ENCODE data around the gene DOCK3.
"Not testable (repeated sequence)": the region's sequence is repeated elsewhere in the genome, so short reads cannot be mapped to it uniquely, and the experiment has no call there.

Gene DOCK3

DNA sequence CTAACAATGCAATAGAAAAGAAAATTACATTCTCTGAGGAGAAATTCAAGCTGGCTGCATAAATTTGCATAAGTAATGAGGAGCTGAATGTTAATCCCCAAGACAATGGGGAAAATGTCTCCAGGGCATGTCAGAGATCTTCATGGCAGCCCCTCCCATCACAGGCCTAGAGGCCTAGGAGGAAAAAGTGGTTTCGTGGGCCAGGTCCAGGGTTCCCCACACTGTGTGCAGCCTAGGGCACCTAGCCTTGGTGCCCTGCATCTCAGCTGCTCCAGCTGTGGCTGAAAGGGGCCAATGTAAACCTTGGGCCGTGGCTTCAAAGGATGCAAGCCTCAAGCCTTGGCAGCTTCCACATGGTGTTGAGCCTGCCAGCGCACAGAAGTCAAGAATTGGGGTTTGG, 511.7 kb downstream of the DOCK3 start:
- H3K4me3 Mint-ChIP-seq; H3K9me3 Mint-ChIP-seq; ATAC-seq; H3K4me1 Mint-ChIP-seq; DNase-seq; H3K27ac Mint-ChIP-seq; H3K36me3 Mint-ChIP-seq (ENCODE audit: low read depth); H3K27me3 Mint-ChIP-seq: not testable (repeated sequence)

GRCh38 chr3:51190199-51190598, 515.5 kb downstream of the DOCK3 start:
- DNase-seq (no peak), ATAC-seq (no peak)
- no peak overlapping the region for H3K4me3 Mint-ChIP-seq
- H3K4me1 Mint-ChIP-seq, result peaks cover 8% of the 10 kb centered on the region
- peaks cover 9% of the 10 kb centered on the region for H3K9me3 Mint-ChIP-seq
- no peaks in the 10 kb centered on the region for H3K27me3 Mint-ChIP-seq
- H3K36me3 Mint-ChIP-seq (ENCODE audit: low read depth), result peaks cover 3% of the 10 kb centered on the region
- no peak overlapping the region for H3K27ac Mint-ChIP-seq

DNA sequence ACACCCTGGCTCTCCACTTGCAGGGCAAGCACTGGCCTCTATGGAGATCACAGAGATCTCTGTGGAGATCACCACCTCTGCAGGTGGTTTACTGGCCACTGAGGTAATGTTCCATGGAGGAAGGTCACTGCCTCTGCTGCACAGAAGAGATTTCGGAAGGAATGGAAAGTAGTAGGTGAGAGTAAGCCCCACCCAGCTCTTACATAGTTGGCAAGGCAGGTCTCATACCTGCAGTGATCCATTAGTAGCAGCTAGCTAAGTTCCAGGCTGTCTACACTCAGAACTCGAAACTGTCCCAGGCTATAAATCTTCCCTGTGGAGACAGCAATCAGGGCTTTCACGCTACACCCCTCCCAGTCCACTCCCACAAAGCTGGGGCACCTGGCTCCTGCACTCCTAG, 516.1 kb downstream of the DOCK3 start:
- H3K27ac Mint-ChIP-seq, result no peak overlapping the region
- peaks cover 8% of the 10 kb centered on the region for H3K4me1 Mint-ChIP-seq
- H3K27me3 Mint-ChIP-seq, result no peaks in the 10 kb centered on the region
- H3K4me3 Mint-ChIP-seq, result no peak overlapping the region
- DNase-seq, result no peak
- H3K36me3 Mint-ChIP-seq (ENCODE audit: low read depth), result peaks cover 3% of the 10 kb centered on the region
- no peak for ATAC-seq
- H3K9me3 Mint-ChIP-seq, result peaks cover 5% of the 10 kb centered on the region

- H3K4me1 Mint-ChIP-seq, result peaks cover 8% of the 10 kb centered on the region
- no peak overlapping the region for H3K4me3 Mint-ChIP-seq
- no peak overlapping the region for H3K27ac Mint-ChIP-seq
Measured at GRCh38 chr3:51191768-51192167, 517.0 kb downstream of the DOCK3 start.

GRCh38 chr3:51198477-51198876, 523.8 kb downstream of the DOCK3 start:
- no peak overlapping the region for H3K4me3 Mint-ChIP-seq
- H3K27me3 Mint-ChIP-seq, result no peaks in the 10 kb centered on the region
- peaks cover 11% of the 10 kb centered on the region for H3K4me1 Mint-ChIP-seq
- ATAC-seq (no peak), DNase-seq (no peak)
- no peak overlapping the region for H3K27ac Mint-ChIP-seq
- H3K36me3 Mint-ChIP-seq (ENCODE audit: low read depth), result peaks cover 1% of the 10 kb centered on the region
- peaks cover 10% of the 10 kb centered on the region for H3K9me3 Mint-ChIP-seq

More at GRCh38 chr3:51191768-51192167, 517.0 kb downstream of the DOCK3 start:
- DNase-seq (no peak), ATAC-seq (no peak)
- Mint-ChIP-seq H3K9me3 (peaks cover 6% of the 10 kb centered on the region), H3K27me3 (no peaks in the 10 kb centered on the region), H3K36me3 (ENCODE audit: low read depth) (no peaks in the 10 kb centered on the region)

- not testable (repeated sequence) for DNase-seq; H3K4me3 Mint-ChIP-seq; H3K27ac Mint-ChIP-seq; H3K27me3 Mint-ChIP-seq; H3K36me3 Mint-ChIP-seq (ENCODE audit: low read depth); ATAC-seq
- H3K4me1 Mint-ChIP-seq, result peaks cover 11% of the 10 kb centered on the region
- peaks cover 10% of the 10 kb centered on the region for H3K9me3 Mint-ChIP-seq
Measured at GRCh38 chr3:51199296-51199695, 524.6 kb downstream of the DOCK3 start.

DNA sequence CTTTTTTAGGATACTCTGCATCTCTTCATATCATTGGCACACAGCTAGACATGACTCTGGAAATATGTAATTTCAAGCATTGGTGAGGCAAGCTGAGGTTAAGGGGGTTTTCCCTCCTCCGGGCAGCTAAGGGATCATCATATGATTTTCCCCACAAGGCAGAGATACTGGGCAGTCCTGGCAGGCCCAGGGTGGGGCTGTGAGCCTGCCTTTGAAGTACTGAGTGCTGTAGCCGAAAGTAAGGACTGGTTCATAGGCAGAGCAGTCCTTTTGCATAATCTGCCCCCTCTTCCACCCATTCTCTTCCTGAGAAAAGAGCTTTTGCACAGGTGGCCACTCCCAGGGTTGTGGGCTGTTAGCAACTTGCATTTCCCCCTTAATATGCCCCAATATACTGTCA, 541.6 kb downstream of the DOCK3 start:
- no peak overlapping the region for H3K4me3 Mint-ChIP-seq
- DNase-seq, result no peak
- H3K9me3 Mint-ChIP-seq, result no peaks in the 10 kb centered on the region
- no peak for ATAC-seq
- no peak overlapping the region for H3K27ac Mint-ChIP-seq
- no peaks in the 10 kb centered on the region for H3K4me1 Mint-ChIP-seq
- no peaks in the 10 kb centered on the region for H3K36me3 Mint-ChIP-seq (ENCODE audit: low read depth)
- H3K27me3 Mint-ChIP-seq, result no peaks in the 10 kb centered on the region

DNA sequence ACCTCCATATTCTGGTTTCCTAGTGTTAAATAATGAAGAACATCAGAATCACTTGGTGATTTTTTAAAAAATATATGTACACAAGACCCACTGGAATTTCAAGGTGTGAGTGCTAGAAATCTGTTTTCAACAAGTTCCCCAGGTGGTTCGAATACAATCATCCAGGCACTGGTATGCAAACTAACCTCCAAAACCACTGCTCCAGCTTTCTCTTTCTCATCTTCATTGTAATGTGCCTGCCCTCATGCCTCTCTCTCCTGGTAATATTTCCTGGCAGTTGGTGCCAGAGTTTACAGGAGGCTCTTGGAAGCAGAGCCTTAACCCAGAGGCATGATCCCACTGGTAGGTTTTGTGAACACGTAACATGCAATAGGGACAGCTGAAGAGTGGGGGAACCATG, 547.2 kb downstream of the DOCK3 start:
- Mint-ChIP-seq H3K27ac (no peak overlapping the region), H3K9me3 (no peaks in the 10 kb centered on the region), H3K4me1 (no peaks in the 10 kb centered on the region), H3K36me3 (ENCODE audit: low read depth) (no peaks in the 10 kb centered on the region), H3K27me3 (no peaks in the 10 kb centered on the region), H3K4me3 (no peak overlapping the region)
- DNase-seq (no peak), ATAC-seq (no peak)

- no peak overlapping the region for H3K4me3 Mint-ChIP-seq
- H3K27ac Mint-ChIP-seq, result no peak overlapping the region
- H3K36me3 Mint-ChIP-seq (ENCODE audit: low read depth), result no peaks in the 10 kb centered on the region
- no peak for ATAC-seq
- H3K9me3 Mint-ChIP-seq, result no peaks in the 10 kb centered on the region
- H3K27me3 Mint-ChIP-seq, result no peaks in the 10 kb centered on the region
- no peak for DNase-seq
- no peaks in the 10 kb centered on the region for H3K4me1 Mint-ChIP-seq
Measured at GRCh38 chr3:51224283-51224682, 549.6 kb downstream of the DOCK3 start.

GRCh38 chr3:51224843-51225242, 550.1 kb downstream of the DOCK3 start:
- H3K27me3 Mint-ChIP-seq, result no peaks in the 10 kb centered on the region
- ATAC-seq (no peak), DNase-seq (no peak)
- H3K4me3 Mint-ChIP-seq, result no peak overlapping the region
- no peaks in the 10 kb centered on the region for H3K9me3 Mint-ChIP-seq
- no peaks in the 10 kb centered on the region for H3K4me1 Mint-ChIP-seq
- H3K36me3 Mint-ChIP-seq (ENCODE audit: low read depth), result peaks cover 1% of the 10 kb centered on the region
- H3K27ac Mint-ChIP-seq, result no peak overlapping the region

- no peaks in the 10 kb centered on the region for H3K4me1 Mint-ChIP-seq
- no peaks in the 10 kb centered on the region for H3K27me3 Mint-ChIP-seq
- no peak for DNase-seq
- no peak overlapping the region for H3K4me3 Mint-ChIP-seq
- peaks cover 11% of the 10 kb centered on the region for H3K36me3 Mint-ChIP-seq (ENCODE audit: low read depth)
- no peak for ATAC-seq
- no peak overlapping the region for H3K27ac Mint-ChIP-seq
- H3K9me3 Mint-ChIP-seq, result no peaks in the 10 kb centered on the region
Measured at GRCh38 chr3:51242939-51243338, 568.2 kb downstream of the DOCK3 start.

DNA sequence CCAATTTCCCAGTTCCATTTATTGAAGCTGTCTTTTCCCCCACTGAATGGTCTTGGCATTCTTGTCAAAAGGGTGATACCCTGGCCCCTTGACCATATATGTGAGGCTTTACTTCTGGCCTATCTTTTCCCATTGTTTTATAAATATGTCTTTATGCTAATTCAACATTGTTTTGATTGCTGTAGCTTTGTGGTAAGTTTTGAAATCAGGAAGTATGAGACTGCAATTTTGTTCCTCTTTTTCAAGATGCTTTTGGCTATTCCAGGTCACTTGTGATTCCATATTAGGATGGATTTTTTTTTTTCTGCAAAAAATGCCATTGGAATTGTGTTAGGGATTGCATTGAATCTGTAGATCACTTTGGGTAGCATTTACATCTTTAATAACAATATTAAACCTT, 569.2 kb downstream of the DOCK3 start:
- no peaks in the 10 kb centered on the region for H3K4me1 Mint-ChIP-seq
- DNase-seq (no peak), ATAC-seq (no peak)
- H3K4me3 Mint-ChIP-seq, result no peak overlapping the region
- H3K27ac Mint-ChIP-seq, result no peak overlapping the region
- no peaks in the 10 kb centered on the region for H3K27me3 Mint-ChIP-seq
- peaks cover 6% of the 10 kb centered on the region for H3K36me3 Mint-ChIP-seq (ENCODE audit: low read depth)
- H3K9me3 Mint-ChIP-seq, result no peaks in the 10 kb centered on the region

- no peak overlapping the region for H3K4me3 Mint-ChIP-seq
- DNase-seq (no peak), ATAC-seq (no peak)
- H3K36me3 Mint-ChIP-seq (ENCODE audit: low read depth), result peaks cover 3% of the 10 kb centered on the region
- H3K4me1 Mint-ChIP-seq, result no peaks in the 10 kb centered on the region
- H3K9me3 Mint-ChIP-seq, result no peaks in the 10 kb centered on the region
- no peaks in the 10 kb centered on the region for H3K27me3 Mint-ChIP-seq
- H3K27ac Mint-ChIP-seq, result no peak overlapping the region
Measured at GRCh38 chr3:51245867-51246266, 571.1 kb downstream of the DOCK3 start.

- H3K4me3 Mint-ChIP-seq, result no peak overlapping the region
- peaks cover 4% of the 10 kb centered on the region for H3K36me3 Mint-ChIP-seq (ENCODE audit: low read depth)
- H3K4me1 Mint-ChIP-seq, result no peaks in the 10 kb centered on the region
- no peaks in the 10 kb centered on the region for H3K27me3 Mint-ChIP-seq
- no peak for ATAC-seq
- no peak overlapping the region for H3K27ac Mint-ChIP-seq
- peaks cover 7% of the 10 kb centered on the region for H3K9me3 Mint-ChIP-seq
- DNase-seq, result no peak
Measured at GRCh38 chr3:51257870-51258269, 583.1 kb downstream of the DOCK3 start.

DNA sequence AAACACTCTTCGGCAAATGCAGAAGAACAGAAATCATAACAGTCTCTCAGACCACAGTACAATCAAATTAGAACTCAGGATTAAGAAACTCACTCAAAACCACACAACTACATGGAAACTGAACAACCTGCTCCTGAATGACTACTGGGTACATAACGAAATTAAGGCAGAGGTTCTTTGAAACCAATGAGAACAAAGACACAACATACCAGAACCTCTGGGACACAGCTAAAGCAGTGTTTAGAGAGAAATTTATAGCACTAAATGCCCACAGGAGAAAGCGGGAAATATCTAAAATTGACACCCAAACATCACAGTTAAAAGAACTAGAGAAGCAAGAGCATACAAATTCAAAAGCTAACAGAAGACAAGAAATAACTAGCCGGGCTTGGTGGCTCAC, 589.4 kb downstream of the DOCK3 start:
- not testable (repeated sequence) for H3K4me1 Mint-ChIP-seq; H3K27ac Mint-ChIP-seq; H3K4me3 Mint-ChIP-seq; ATAC-seq; DNase-seq; H3K36me3 Mint-ChIP-seq (ENCODE audit: low read depth); H3K9me3 Mint-ChIP-seq; H3K27me3 Mint-ChIP-seq

GRCh38 chr3:51268132-51268531, 593.4 kb downstream of the DOCK3 start:
- ATAC-seq (no peak), DNase-seq (no peak)
- Mint-ChIP-seq H3K36me3 (ENCODE audit: low read depth) (peaks cover 4% of the 10 kb centered on the region), H3K4me1 (peaks cover 21% of the 10 kb centered on the region), H3K9me3 (peaks cover 6% of the 10 kb centered on the region), H3K27me3 (no peaks in the 10 kb centered on the region), H3K4me3 (no peak overlapping the region), H3K27ac (no peak overlapping the region)

Data from activated naive CD8-positive, alpha-beta T cell treated with anti-CD3 and anti-CD28 coated beads, Interleukin-2, amount 50 U/mL, for 24 hours (primary cell).